GM18868 (cell line): Measurements from ENCODE around the gene AKAP6.
"Not testable (repeated sequence)": the region's sequence is repeated elsewhere in the genome, so short reads cannot be mapped to it uniquely, and the experiment has no call there.

Experiments used
- ATAC-seq: cut with Tn5 transposase; IDR thresholded peaks from one replicate; pipeline ENCODE4 v1.9.1; 2021; ENCODE audit warnings: mild to moderate bottlenecking, moderate library complexity; ENCODE audit not compliant: unreplicated experiment

AKAP6 gene

GRCh38 chr14:32728526-32728925, 399.4 kb downstream of the AKAP6 start:
- ATAC-seq = no peak

DNA sequence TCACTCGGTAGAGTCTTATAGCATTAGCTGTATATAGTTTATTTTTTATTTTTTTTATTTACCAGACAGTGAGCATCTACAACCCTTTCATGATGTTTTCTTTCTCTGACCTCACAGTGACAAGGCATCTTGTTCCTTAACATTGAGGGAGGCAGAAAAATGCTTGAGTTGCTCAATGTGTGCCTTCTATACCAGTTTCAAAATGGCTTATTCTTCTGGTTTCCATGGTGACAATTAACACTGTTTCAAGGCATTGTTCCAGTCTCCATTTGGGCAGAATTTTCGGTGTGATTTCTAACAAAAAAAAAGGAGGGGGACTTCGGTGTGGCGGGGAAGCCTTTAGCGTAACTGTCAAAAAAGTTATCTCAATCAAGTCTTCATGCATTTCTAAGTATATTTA, 399.9 kb downstream of the AKAP6 start:
- ATAC-seq = no peak

- no peak for ATAC-seq
These were observed 402.2 kb downstream of the AKAP6 start for GRCh38 chr14:32731249-32731648.

DNA sequence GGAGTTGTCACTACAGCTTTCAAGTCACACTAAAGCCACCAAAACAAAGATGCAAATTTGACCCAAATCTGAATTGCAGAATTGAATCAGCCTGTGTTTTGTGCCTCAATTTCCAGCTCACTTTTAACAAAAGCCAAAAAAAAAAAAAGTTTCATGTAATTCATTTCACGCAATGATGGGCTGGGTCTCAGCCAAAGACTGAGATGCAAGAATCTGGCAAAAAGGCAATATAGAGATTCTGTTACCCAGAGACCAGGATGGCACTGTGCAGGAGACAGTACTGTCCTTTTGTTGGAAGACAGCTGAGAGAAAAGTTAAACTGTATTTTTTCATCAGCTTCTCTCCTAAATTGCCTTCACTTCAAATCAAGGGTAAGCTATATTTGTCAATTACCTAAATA, 403.9 kb downstream of the AKAP6 start:
- ATAC-seq = no peak

- ATAC-seq = no peak
These were observed 405.2 kb downstream of the AKAP6 start for GRCh38 chr14:32734261-32734660.

DNA sequence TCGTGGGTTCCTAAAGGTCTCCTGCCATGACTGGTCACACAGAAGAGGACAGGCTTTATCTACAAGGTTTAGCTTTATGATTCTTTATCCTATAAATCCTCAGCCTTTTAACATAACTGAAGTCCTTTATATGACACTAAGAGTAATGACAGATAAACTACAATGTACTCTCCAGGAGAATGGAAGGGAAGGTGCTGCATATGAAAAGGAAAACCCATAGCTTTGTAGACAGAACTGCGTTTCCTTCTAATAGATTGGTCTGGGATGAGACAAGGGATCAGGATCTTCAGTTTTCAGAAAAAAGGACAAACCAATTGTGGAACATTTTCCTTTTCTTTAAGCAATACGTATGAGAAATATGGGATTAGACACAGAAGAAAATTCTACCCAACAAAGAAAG, 408.5 kb downstream of the AKAP6 start:
- ATAC-seq = no peak

DNA sequence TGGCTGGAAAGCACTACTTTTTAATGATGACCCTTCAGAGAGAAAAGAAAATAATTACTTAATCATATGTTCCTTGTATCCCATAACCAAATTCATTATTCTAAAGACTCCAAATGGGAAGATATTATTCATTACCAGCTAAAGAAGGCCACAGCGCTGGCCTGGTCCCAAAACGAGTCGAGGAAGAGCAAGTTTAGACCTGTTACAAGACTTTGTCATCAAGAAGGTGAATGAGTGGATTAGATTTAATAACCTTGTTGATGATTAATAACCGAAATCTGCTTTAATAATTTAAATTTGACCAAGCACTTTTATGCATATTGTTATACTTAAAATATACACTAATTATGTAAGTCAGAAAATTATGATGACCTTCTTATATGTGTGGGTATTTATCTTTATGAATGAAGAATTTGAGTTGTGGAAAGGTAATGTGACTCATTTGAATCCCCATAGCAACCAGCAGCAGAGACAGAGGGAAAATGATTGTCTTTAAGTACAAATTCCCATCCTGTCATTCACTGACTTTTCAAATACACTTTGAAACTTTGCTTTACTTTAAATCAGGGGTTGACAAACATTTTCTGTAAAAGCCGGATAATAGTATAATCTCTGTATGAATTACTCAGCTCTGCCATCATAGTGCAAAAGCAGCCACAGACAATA, 409.2 kb downstream of the AKAP6 start:
- no peak for ATAC-seq

GRCh38 chr14:32744811-32745445, 415.8 kb downstream of the AKAP6 start:
- no peak for ATAC-seq

DNA sequence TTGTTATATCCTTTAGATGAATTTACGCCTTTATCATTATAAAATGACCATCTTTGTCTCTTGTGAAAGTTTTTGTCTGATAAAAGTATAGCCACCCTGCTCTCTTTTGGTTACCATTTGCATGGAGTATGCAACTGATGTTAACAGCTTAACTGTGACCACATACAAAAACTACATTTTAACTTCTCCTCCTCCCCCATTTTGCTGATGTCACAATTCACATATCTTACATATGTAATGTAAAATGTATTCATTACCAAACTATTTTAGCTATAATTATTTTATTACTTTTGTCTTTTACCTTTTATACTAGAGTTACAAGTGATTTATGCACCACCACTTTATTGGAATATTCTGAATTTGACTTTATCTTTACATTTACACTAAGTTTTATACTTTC, 425.1 kb downstream of the AKAP6 start:
- ATAC-seq = no peak

- no peak for ATAC-seq
These were observed 427.1 kb downstream of the AKAP6 start for GRCh38 chr14:32756173-32756572.

DNA sequence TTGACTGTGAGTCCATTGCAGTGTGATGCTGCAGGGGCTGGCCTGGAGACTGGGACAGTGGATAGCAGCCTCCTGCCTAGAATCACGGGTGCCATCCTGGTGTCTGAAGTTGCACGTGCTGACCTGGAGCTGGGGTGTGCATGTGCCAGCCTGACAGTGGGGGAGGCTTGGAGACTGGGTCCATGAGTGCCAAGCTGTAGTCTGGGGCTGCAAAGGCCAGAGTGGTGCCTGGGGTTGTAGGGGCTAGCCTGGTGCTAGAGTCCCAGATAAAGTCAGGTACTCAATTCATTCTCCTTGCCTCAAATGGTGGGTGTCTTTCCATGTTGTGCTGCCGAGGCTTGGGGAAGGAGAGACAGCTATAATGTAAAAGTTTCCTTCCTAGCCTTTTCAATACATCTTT, 427.7 kb downstream of the AKAP6 start:
- no peak for ATAC-seq

DNA sequence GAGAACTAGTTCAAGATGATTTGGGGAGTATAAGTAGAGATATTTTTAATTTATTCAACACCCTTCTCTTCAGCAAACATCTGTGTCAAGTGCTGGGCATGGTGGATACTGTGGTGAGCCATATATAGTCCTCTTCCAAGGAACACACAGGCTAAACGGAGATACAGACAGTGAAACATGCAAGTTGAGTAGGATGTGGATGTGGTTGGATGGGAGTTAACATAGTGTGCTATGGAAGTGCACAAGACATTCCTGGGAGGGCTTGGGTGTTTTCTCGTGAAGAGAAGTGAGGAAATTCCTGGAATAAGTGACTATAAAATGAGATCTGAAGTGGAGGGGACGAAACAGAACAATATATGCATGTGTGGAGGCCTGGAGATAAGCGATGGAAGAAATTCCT, 428.5 kb downstream of the AKAP6 start:
- no peak for ATAC-seq

DNA sequence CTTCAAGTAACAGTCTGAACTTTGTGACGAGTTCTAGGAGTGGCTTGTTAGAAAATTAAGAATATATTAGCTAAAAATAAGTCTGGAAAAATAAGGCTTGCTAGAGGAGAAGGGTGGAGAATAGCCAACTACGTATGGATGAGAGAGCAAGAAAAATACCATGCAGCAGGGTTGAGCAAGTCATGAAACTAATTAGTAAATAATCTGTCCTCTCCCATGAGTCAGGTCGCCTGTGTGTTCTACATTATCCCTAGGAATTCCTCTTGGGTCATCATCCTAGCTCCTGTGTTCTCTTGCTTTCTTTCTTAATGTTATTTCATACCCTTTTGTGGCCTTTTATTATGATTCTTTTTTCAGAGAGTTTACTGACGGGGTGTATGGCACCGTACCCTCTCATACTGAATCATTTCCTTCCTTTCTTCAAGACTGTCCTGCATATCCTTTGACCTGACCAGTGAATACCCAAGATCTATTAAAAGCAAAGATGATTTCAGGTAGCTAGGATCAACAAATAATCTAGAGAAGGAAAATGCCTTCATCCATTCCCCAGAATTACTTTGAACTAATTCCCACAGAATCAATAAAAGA, 432.4 kb downstream of the AKAP6 start:
- no peak for ATAC-seq

- no peak for ATAC-seq
These were observed 433.8 kb downstream of the AKAP6 start for GRCh38 chr14:32762886-32763285.

- no peak for ATAC-seq
These were observed 434.6 kb downstream of the AKAP6 start for GRCh38 chr14:32763673-32764072.

GRCh38 chr14:32764131-32764530, 435.0 kb downstream of the AKAP6 start:
- ATAC-seq = no peak

DNA sequence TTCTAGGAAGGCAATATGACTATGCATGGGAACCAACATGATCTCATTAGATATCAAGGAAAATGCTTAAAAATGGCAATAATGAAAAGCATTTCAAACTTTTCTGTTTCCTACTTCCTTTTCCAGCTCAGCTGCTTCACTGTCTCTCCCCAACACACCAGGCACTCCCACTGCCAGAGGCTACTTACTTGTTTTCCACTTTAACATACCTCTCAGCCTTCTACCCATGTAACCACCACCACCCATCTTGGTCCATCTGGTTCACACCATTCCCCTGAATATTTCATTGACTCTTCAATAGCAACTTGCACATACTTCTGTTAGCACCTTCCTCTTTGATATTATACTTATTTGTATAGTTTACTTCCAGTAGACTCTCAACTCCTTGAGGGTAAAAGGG, 441.3 kb downstream of the AKAP6 start:
- no peak for ATAC-seq

DNA sequence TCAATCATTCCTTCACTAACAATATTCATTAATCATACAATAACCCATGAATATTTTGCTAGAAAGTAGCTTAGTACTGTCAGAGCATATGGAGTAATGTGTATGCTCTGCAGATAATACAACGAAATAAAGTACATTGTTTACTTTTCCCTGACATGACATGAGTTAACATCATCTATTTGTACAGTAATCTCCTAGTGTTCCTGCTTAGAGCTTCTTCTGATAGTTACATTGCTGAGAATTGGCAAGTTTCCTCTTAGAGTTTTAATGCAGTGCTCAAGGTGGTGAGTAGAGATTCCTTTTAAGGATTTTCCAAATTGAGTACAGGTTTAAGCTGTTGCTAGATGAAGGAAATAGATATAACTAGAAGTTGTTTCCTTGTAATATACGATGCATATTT, 445.1 kb downstream of the AKAP6 start:
- ATAC-seq = no peak

DNA sequence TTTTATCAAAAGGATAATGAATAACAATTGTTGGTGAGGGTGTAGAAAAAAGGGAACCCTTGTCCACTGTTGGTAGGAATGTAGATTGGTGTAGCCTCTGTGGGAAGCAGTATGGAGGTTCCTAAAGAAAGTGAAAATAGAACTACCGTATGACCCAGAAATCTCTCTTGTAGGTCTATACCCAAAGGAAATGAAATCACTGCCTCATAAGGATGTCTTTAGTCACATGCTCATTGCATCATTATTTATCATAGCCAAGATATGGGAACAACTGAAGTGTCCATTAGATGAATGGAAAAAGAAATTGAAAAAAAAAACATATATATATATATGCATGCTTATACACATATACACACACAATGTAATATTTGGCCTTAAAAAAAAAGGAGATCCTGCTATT, 450.7 kb downstream of the AKAP6 start:
- no peak for ATAC-seq

GRCh38 chr14:32784405-32784804, 455.3 kb downstream of the AKAP6 start:
- ATAC-seq = no peak

DNA sequence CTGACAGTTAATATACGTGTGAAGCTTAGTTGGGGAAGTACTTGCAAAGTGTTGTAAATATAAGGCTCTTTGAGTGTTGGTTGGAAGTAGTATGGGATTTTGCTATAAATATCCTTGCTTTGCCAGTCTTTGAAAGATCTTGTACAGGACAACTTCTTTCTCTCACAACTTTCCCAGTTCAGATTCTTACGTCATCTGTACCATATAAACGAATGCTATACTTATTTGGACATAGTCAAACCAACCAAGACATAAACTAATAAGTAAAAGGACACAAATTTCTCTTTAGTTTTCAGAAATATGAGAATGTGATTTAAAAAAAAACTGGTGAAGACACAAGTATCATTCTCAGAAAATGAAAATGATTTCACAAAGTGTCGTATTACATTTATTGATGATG, 456.5 kb downstream of the AKAP6 start:
- ATAC-seq = no peak

DNA sequence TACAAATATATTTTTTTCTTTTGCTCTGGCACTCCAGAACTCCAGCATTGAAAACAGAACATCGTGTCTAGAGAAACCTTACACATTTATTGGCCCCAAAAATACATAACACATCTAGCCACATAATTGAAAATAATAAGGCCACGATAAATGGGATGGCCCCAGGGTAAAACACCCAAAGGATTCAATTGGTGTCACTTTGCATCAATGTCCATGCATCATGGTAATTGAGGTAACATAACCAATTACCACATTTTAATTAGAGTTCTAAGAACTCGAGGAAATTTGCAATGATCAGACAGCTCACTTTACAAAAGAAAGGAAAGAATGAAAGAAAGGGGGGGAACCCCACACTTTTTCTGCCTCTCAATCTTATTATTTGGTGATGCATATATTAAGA, 457.8 kb downstream of the AKAP6 start:
- ATAC-seq = no peak

GRCh38 chr14:32793033-32793432, 463.9 kb downstream of the AKAP6 start:
- ATAC-seq = not testable (repeated sequence)
